Right atrium auricular region (tissue), 2 donors: ENCODE data around the gene LSM11. TPM values are rescaled to one million over a fixed set of nuclear protein-coding genes. Genes with fewer than 3 reads are reported as not detected.

Experiments used
- DNase-seq: peaks from one replicate; pipeline ENCODE4 v3.0.0-alpha.2; 2019; ENCODE audit warnings: low spot score
- H3K27ac ChIP-seq, 2 donors: fragments of 200-600 bp; sonication (generic); 1 replicate in 1 of 2; 2 replicates in 1 of 2; pipeline ENCODE4 v1.5.1; 2016 to 2019
- H3K27me3 ChIP-seq, 2 donors: fragments of 200-600 bp; sonication (generic); one replicate each; pipeline versions ENCODE4 v1.5.1 to v1.6.0; 2017 to 2019
- H3K36me3 ChIP-seq: fragments of 200-600 bp; sonication (generic); one replicate; pipeline ENCODE4 v1.5.1; 2016
- H3K4me1 ChIP-seq, 2 donors: fragments of 200-600 bp; sonication (generic); one replicate each; pipeline versions ENCODE4 v1.5.1 to v1.6.0; 2017 to 2019
- H3K4me3 ChIP-seq, 2 donors: fragments of 200-600 bp; sonication (generic); 1 replicate in 1 of 2; 2 replicates in 1 of 2; pipeline ENCODE4 v1.5.1; 2017 to 2019; ENCODE audit warnings: mild to moderate bottlenecking in 1 of 2, moderate library complexity in 1 of 2
- H3K9me3 ChIP-seq, 2 donors: fragments of 200-600 bp; sonication (generic); one replicate each; pipeline ENCODE4 v1.5.1; 2019
- CTCF ChIP-seq, 2 donors: fragments of 200-600 bp; sonication (generic); IDR thresholded peaks; one replicate each; pipeline ENCODE4 v1.5.1; 2019; ENCODE audit warnings: antibody characterized with exemption in 2 of 2
- total RNA-seq, 2 donors: library from RNA; depleted of rRNA; stranded (reverse); fragments of >200 nt; gene quantifications; one replicate each; pipeline ENCODE4 v1.1.0, GENCODE V29; 2016

LSM11 gene
- total RNA-seq, 2 donors from 2014 or later = 1.6 to 2.4 TPM

- Histone ChIP-seq H3K4me1 (peaks cover 0 to 6% of the 10 kb centered on the region in 2 donors), H3K27ac (no peak overlapping the region), H3K9me3 (no peaks in the 10 kb centered on the region), H3K36me3 (no peaks in the 10 kb centered on the region), H3K4me3 (no peak overlapping the region), H3K27me3 (no peaks in the 10 kb centered on the region)
- no peak for TF ChIP-seq CTCF (IDR thresholded peaks at IDR 0.05)
- no peak for DNase-seq
Observed at GRCh38 chr5:157767689-157768088, 24.2 kb downstream of the LSM11 start.

DNA sequence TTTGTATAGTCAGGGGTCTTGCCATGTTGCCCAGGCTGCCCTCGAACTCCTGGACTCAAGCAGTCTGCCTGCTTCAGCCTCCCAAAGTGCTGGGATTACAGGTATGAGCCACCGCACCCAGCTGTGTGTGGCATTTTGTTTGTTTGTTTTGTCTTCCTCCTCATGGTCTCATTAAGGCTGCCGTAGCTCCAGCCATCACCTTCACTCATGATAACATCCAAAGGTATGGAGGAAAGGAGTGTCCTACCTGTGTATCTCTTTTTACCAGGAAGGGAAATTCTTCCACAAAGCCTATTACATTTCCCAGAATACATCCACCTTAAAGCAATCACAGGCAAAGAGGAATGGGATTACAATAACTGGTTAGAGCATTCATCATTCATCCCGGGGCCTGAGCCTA, 27.2 kb downstream of the LSM11 start:
- no peaks in the 10 kb centered on the region for H3K27me3 ChIP-seq
- no peak for DNase-seq

DNA sequence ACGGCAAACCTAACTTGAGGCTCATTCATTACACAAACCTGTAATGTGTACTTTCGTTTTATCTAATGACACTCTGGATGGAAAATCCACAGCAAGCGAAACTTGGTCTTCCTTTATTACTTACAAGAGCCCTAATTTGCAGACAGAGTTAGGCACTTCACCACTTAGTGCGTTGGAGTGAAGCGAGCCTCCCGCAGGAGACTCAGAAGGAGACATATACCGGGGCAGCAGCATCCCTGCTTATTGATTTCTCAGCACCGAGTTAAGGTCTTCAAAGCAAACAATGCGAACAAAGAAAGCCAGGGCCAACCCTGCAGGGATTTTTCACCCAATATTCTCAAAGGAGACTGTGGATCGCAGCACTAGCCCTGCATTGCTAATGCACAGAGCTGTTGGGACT, 28.6 kb downstream of the LSM11 start:
- Histone ChIP-seq H3K4me1 (peaks cover 0 to 6% of the 10 kb centered on the region in 2 donors), H3K36me3 (no peaks in the 10 kb centered on the region), H3K27me3 (no peaks in the 10 kb centered on the region), H3K27ac (no peak overlapping the region), H3K4me3 (no peak overlapping the region), H3K9me3 (no peaks in the 10 kb centered on the region)
- no peak for TF ChIP-seq CTCF (IDR thresholded peaks at IDR 0.05)
- DNase-seq = no peak

More for the DNA sequence above, 27.2 kb downstream of the LSM11 start:
- Histone ChIP-seq H3K4me1 (peaks cover 0 to 6% of the 10 kb centered on the region in 2 donors), H3K4me3 (no peak overlapping the region), H3K27ac (no peak overlapping the region), H3K9me3 (no peaks in the 10 kb centered on the region), H3K36me3 (no peaks in the 10 kb centered on the region)
- no peak for TF ChIP-seq CTCF (IDR thresholded peaks at IDR 0.05)

DNA sequence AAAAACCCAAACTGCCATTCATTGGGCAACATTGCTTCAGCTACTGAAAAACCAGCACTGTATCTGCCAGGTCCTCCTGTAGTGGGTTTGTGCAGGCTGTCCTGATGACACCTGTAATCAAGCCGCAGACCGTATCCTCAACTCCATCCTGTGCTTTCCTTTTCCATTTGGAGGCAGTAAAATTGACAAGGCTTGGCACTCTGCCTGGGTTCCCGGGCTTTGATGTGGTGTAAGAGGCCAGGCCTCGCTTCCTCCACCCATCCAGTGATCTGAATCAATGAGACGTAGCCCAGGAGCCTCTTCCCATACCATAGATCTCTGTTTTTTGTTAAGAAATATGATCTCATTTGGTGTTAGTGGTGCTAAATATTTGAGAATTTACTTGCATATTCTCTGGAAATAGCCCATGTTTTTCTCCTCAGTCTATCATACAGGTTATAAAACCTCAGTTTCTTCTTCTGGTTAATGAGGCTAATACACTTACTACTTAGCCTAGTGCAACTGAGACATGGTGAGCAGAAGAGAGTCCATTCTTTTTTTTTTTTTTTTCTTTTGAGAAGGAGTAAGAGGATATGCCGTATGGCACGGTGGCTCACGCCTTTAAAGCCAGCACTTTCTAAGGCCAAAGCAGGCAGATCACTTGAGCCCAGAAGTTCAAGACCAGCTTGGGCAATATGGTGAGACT, 34.8 kb downstream of the LSM11 start:
- no peak overlapping the region for H3K4me3 ChIP-seq
- H3K36me3 ChIP-seq = no peaks in the 10 kb centered on the region
- H3K9me3 ChIP-seq = no peaks in the 10 kb centered on the region
- H3K27me3 ChIP-seq = no peaks in the 10 kb centered on the region
- no peak for DNase-seq
- no peaks in the 10 kb centered on the region for H3K4me1 ChIP-seq
- no peak overlapping the region for H3K27ac ChIP-seq
- TF ChIP-seq CTCF (IDR thresholded peaks at IDR 0.05) = no peak

DNA sequence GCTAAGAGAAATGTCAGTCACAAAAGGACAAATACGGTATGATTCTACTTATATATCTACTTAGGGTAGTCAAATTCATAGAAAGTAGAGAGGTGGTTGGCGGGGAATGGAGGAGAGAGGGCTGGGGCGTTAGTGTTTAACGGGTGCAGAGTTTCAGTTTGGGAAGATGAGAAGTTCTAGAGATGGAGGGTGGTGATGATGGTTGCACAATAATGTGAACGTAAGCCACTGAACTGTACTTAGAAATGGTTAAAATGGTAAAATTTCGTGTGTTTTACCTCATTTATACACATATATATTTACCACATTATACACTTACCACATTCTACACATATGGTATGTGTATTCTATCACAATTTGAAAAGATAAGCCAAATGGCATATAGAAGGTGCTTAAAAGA, 35.7 kb downstream of the LSM11 start:
- Histone ChIP-seq H3K27ac (no peak overlapping the region), H3K9me3 (no peaks in the 10 kb centered on the region), H3K36me3 (peaks cover 1% of the 10 kb centered on the region), H3K4me1 (no peaks in the 10 kb centered on the region), H3K4me3 (no peak overlapping the region), H3K27me3 (no peaks in the 10 kb centered on the region)
- DNase-seq = no peak
- no peak for TF ChIP-seq CTCF (IDR thresholded peaks at IDR 0.05)

DNA sequence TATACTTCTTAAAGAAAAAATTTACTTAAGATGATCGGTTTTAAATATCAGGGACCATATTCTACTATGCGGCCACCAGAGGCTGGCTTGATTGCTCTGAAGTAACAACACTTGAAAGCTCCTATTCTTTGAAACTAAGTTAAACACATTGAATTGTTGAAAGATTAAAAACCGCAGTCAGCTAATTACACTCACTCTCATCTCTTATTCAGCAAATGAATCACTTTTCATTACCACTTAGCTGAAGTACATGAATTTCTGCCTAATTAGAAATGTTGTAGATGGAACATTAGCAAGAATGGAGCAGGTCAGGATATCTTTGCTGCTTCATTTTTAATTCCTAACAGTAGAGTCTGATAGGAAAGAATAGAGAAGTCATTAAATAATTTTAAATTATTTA, 42.3 kb downstream of the LSM11 start:
- Histone ChIP-seq H3K9me3 (no peaks in the 10 kb centered on the region), H3K27me3 (no peaks in the 10 kb centered on the region), H3K27ac (no peak overlapping the region), H3K4me1 (no peaks in the 10 kb centered on the region), H3K4me3 (no peak overlapping the region), H3K36me3 (peaks cover 36% of the 10 kb centered on the region)
- no peak for TF ChIP-seq CTCF (IDR thresholded peaks at IDR 0.05)
- DNase-seq = no peak
